ENCODE data around the gene TSKU.
"Not testable (repeated sequence)": the region's sequence is repeated elsewhere in the genome, so short reads cannot be mapped to it uniquely, and the experiment has no call there.

Gene TSKU

GRCh38 chr11:76801736-76802135 is 18.6 kb downstream of the TSKU start:
- DNase-seq (ENCODE audit: low spot score): no peak

GRCh38 chr11:76802151-76802550 is 19.0 kb downstream of the TSKU start:
- no peak for DNase-seq (ENCODE audit: low spot score)

DNA sequence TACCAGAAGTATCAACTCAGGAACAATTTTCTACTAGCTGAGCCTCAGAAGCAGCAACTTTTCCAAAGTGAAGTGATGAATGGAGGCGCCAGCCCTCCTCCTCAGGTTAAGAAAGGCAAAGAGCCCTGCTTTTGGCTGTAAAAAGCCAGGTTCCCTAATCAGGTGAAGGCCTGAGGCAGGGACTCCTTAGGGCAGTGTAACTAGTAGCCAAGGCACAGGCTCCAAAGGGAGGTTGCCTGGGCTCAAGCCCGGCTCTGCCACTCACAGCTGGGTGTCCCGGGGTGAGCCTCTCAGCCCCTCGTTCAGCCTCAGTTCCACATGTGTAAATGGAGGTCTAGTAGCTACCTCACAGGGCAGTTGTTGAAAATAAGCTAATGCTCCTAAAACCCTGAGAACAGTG is 19.5 kb downstream of the TSKU start:
- DNase-seq (ENCODE audit: low spot score): no peak

GRCh38 chr11:76803023-76803422 is 19.9 kb downstream of the TSKU start:
- DNase-seq (ENCODE audit: low spot score): no peak

DNA sequence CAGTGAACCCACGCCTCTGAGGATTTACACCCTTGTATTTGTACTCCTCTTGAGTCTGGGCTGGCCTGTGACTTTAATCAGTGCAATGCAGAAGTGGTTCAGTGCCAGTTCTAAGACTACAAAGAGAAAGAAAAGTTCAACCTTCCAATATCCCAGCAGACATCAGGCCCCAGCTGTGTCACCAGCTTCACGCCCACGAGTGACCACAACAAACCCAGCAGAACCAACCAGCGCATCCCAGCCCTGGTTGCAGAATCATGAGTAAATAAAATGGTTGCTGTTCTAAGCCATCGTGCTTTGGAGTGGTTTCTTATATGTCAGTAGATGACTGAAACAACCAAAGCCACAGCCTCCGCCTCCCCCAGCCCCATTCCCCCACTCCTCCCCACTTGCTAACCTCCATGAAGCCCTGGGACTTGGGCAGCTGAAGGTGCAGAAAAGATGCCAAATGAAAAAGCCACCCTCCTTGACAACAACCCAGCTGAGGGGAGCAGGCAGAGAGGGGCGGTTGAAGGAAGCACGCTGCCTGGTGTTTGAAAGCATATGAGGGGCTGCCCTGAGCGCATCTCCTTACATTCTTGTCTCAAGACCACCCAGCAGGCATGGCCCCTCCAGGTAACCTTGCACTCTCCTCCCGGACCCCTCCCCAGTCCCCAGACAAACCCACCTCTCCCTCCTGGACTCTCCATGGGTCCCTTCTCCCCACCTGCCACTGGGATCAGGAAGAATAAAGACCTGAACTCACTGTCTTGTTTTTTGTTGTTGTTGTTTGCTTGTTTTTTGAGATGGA is 20.9 kb downstream of the TSKU start:
- DNase-seq (ENCODE audit: low spot score): no peak

DNA sequence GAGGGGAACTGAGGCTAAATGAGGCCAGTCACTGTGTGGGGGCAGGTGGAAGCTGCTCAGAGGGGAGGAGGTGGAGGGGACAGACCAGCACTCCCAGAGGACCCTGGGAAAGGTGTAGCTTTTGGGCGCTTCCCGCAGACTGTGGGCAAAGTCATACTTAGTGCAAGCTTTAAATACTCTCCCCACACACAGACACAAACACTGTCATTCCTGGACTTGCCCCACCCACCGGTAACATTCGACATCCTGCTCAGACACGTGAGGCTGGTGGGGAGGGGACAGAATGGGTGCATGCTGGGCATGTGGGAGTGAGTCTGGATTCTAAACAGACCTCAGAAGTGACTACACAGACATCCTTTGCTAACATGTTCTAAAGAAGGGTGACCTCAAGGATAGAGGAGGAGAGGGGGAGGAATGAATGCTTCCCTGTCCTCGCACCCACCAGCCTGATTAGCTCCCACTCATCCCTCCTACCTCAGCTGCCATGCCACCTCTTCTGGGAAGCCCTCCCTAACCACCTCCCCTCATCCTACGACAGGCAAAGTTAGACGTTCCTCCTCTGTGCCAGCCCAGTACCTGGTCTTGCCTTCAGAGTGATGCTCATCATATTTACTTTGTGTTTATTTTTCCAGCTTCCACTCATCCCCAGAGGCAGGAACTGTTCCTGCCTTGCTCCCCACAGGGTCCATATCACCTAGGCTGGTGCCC is 22.2 kb downstream of the TSKU start:
- DNase-seq (ENCODE audit: low spot score): no peak

GRCh38 chr11:76806131-76806530 is 23.0 kb downstream of the TSKU start:
- no peak for DNase-seq (ENCODE audit: low spot score)

- no peak for DNase-seq (ENCODE audit: low spot score)
Measured at GRCh38 chr11:76806608-76807205, 23.6 kb downstream of the TSKU start.

DNA sequence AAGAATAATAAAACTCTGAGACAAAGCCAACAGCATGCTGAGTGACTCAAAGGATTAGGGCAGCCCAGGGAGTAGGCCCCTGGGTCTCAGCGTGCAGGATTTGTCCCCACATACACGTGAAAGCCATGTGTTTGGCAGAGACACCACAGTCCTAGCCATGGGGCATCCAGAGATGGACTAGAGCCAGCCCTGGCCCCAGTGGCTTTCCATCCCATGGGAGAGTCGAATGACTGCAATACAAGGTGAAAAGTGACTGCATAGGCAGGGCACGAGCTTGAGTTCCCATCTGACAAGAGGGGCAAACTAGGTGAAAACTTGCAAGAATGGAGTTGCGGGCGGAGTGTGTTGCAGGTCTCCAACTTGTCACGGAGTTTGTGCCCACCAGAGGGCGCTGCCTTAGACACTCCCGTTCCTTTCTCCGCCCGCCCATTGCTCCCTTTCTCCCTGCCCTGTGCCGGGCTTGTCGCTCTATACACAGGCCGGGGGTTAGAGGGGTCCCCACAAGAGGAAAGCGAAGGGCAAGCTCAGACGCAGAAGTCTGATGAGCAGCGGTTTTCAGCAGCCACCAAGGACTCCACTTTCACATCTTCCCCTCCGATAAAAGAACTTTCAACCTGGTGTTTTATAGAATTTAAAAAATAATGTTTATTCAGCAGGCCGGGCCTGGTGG is 24.2 kb downstream of the TSKU start:
- peak; percentile 64 for DNase-seq (ENCODE audit: low spot score)

- DNase-seq (ENCODE audit: low spot score): no peak
Measured at GRCh38 chr11:76808171-76808570, 25.0 kb downstream of the TSKU start.

DNA sequence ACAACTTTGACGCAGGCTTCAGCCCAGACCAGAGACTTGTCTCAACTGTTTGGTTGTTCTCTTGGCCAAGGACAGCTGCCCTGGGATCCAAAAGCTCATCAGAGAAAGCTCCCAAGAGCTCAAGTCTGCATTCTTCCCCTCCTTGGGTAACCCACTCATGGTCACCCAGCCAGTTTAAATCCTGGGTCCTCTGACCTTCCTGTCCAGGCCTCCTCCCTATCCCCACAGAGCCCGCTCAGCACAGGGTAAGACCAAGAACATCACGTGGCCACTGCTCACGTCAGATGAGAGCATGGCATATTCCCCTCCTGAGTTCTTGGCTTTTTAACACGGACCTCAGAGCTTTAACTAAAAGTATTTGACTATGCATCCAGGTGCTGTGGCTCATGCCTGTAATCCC is 25.8 kb downstream of the TSKU start:
- DNase-seq (ENCODE audit: low spot score): no peak

- peak; percentile 30 for DNase-seq (ENCODE audit: low spot score)
Measured at GRCh38 chr11:76810151-76810853, 27.1 kb downstream of the TSKU start.

DNA sequence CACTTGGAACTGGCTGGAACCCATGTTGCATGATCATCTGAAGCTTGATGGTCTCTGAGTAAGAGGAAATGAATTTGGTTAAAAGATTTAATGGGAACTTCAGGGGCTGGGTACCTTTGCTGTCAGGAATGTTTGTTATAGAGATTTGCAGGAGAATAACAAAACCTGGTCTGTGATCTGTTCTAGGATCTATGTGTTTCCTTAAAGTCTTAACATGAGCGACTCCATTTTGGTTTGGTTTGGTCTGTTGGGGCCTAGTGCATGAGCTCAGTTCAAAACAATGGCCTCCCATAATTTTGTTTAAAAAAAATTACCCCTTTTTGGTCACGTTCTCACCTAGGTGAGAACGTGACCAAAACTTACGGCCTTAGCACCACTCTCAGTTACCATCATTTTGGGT is 28.1 kb downstream of the TSKU start:
- DNase-seq (ENCODE audit: low spot score): no peak

GRCh38 chr11:76814414-76814813 is 31.3 kb downstream of the TSKU start:
- DNase-seq (ENCODE audit: low spot score): no peak

DNA sequence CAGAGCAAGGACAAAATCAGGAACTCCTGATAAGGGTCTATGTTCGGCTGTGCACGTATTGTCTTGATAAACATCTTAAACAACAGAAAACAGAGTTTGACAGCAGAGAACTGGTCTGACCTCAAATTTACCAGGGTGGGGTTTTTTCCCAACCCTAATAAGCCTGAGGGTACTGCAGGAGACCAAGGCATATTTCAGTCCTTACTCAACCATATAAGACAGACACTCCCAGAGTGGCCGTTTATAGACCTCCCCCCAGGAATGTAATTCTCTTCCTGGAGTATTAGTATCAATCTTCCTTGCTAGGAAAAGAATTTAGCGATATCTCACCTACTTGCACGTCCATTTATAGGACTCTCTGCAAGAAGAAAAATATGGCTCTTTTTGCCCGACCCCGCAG is 32.5 kb downstream of the TSKU start:
- DNase-seq (ENCODE audit: low spot score): not testable (repeated sequence)

- DNase-seq (ENCODE audit: low spot score): no peak
Measured at GRCh38 chr11:76820184-76820566, 37.0 kb downstream of the TSKU start.

DNA sequence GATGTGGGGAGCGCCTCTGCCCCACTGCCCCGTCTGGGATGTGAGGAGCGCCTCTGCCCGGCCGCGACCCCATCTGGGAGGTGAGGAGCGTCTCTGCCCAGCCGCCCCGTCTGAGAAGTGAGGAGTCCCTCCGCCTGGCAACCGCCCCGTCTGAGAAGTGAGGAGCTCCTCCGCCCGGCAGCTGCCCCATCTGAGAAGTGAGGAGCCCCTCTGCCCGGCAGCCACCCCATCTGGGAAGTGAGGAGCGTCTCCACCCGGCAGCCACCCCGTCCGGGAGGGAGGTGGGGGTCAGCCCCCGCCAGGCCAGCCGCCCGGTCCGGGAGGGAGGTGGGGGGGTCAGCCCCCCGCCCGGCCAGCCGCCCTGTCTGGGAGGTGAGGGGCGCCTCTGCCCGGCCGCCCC is 38.2 kb downstream of the TSKU start:
- DNase-seq (ENCODE audit: low spot score): not testable (repeated sequence)

DNA sequence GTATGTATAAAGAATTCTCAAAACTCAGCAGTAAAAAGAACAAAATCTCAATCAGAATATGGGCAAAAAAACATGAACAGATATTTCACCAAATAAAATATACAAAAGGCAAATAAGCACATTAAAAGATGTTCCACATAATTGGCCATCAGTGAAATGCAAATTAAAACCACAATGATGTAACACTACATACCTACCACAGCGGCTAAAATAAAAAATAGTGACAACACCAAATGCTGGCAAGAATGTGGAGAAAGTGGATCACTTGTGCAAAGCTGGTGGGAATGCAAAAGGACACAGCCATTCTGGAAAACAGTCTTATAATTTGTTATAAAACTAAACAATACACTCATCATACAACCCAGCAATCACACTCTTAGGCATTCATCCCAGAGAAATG is 39.2 kb downstream of the TSKU start:
- DNase-seq (ENCODE audit: low spot score): no peak

- DNase-seq (ENCODE audit: low spot score): peak; percentile 71
Measured at GRCh38 chr11:76823481-76824028, 40.4 kb downstream of the TSKU start.

- DNase-seq (ENCODE audit: low spot score): no peak
Measured at GRCh38 chr11:76824083-76824939, 41.2 kb downstream of the TSKU start.
